Activated gamma-delta T cell treated with anti-CD3 and anti-CD28 coated beads, Interleukin-2, amount 50 U/mL, for 16 hours (primary cell): ENCODE measurements around the gene ZNFX1.

Experiments used
- DNase-seq: peaks from one replicate; pipeline ENCODE4 v3.0.0-alpha.2; 2020; ENCODE audit warnings: low read depth

Gene ZNFX1

GRCh38 chr20:49278818-49279676, 1.2 kb upstream of the ZNFX1 start:
- DNase-seq, result no peak

- no peak for DNase-seq
Measured at GRCh38 chr20:49277786-49278035, 146 bp downstream of the ZNFX1 start.

GRCh38 chr20:49276961-49277785, 684 bp downstream of the ZNFX1 start:
- DNase-seq, result peak; percentile 22

- peak; percentile 40 for DNase-seq
Measured at GRCh38 chr20:49276161-49276960, 1.5 kb downstream of the ZNFX1 start.

GRCh38 chr20:49275636-49276035, 2.2 kb downstream of the ZNFX1 start:
- no peak for DNase-seq

- no peak for DNase-seq
Measured at GRCh38 chr20:49275216-49275615, 2.6 kb downstream of the ZNFX1 start.

- DNase-seq, result no peak
Measured at GRCh38 chr20:49273696-49274277, 4.1 kb downstream of the ZNFX1 start.

- no peak for DNase-seq
Measured at GRCh38 chr20:49272654-49273053, 5.2 kb downstream of the ZNFX1 start.

GRCh38 chr20:49270736-49271135, 7.1 kb downstream of the ZNFX1 start:
- DNase-seq, result no peak

- DNase-seq, result no peak
Measured at GRCh38 chr20:49270177-49270576, 7.7 kb downstream of the ZNFX1 start.

GRCh38 chr20:49268600-49269365, 9.1 kb downstream of the ZNFX1 start:
- DNase-seq, result no peak

- no peak for DNase-seq
Measured at GRCh38 chr20:49267327-49267726, 10.5 kb downstream of the ZNFX1 start.

- DNase-seq, result no peak
Measured at GRCh38 chr20:49262444-49262843, 15.4 kb downstream of the ZNFX1 start.

GRCh38 chr20:49261173-49261572, 16.7 kb downstream of the ZNFX1 start:
- DNase-seq, result no peak

- DNase-seq, result no peak
Measured at GRCh38 chr20:49260218-49260617, 17.6 kb downstream of the ZNFX1 start.

- no peak for DNase-seq
Measured at GRCh38 chr20:49259799-49260198, 18.1 kb downstream of the ZNFX1 start.

GRCh38 chr20:49259284-49259683, 18.6 kb downstream of the ZNFX1 start:
- DNase-seq, result no peak

GRCh38 chr20:49256261-49256660, 21.6 kb downstream of the ZNFX1 start:
- DNase-seq, result no peak

GRCh38 chr20:49252556-49253350, 25.1 kb downstream of the ZNFX1 start:
- DNase-seq, result no peak

- DNase-seq, result no peak
Measured at GRCh38 chr20:49248879-49249665, 28.8 kb downstream of the ZNFX1 start.
